HepG2 (cell line): ENCODE results near the gene TP63. TPM values are rescaled to one million over a fixed set of nuclear protein-coding genes. Genes with fewer than 3 reads are reported as not detected.

Experiments used
- ATAC-seq: fragments of 200-7000 bp; cut with Tn5 transposase; 3 replicates; pipeline ENCODE4 v1.9.1; 2020; ENCODE audit warnings: mild to moderate bottlenecking, moderate library complexity
- BruUV-seq: library from RNA; stranded (reverse); fragments of 400-500 nt; replicated peaks from 2 replicates; lab custom pipeline; 2021; lab: Mats Ljungman, UMichigan
- CTCF ChIA-PET: fragments of 300-600 bp; formaldehyde crosslinking; extraction: SDS; loops from one replicate; lab custom pipeline; 2021; ENCODE audit warnings: low total read pairs, inconsistent platforms, low intra/inter-chr PET ratio; lab: Yijun Ruan, JAX
- POLR2A ChIA-PET: fragments of 350-600 bp; sonication (Branson Sonifier 250); formaldehyde crosslinking; loops from one replicate; lab custom pipeline; 2020; ENCODE audit warnings: antibody characterized with exemption, inconsistent platforms; lab: Yijun Ruan, JAX
- DNase-seq: peaks from one replicate; pipeline ENCODE4 v3.0.0-alpha.2; 2015; ENCODE audit warnings: low spot score
- FAIRE-seq: peaks from 3 replicates; lab custom pipeline; 2011; peaks lifted over from hg19 to GRCh38; lab: Jason Lieb, UNC
- H2AFZ ChIP-seq: one replicate; pipeline ENCODE4 v1.6.1; 2011; ENCODE audit warnings: low read length, inconsistent platforms
- H3K27ac ChIP-seq: fragments of 300-600 bp; 3 replicates; pipeline ENCODE4 v1.8.0; 2011; ENCODE audit warnings: mixed run types, mild to moderate bottlenecking, mixed read lengths, low read length, inconsistent platforms; ENCODE audit not compliant: insufficient read depth; ENCODE audit errors: extremely low read length
- H3K27me3 ChIP-seq, 2 experiments: fragments of 200-600 bp in 1 of 2; 2 replicates in 1 of 2; 3 replicates in 1 of 2; pipeline versions ENCODE4 v1.6.0 to v1.8.0; 2011; ENCODE audit warnings: low read length in 2 of 2, mild to moderate bottlenecking in 2 of 2, moderate library complexity in 2 of 2, inconsistent platforms in 1 of 2; ENCODE audit not compliant: insufficient read depth in 2 of 2, control insufficient read depth in 1 of 2
- H3K36me3 ChIP-seq, 2 experiments: fragments of 200-600 bp in 1 of 2; replicated peaks in 1 of 2; 2 replicates in 1 of 2; 3 replicates in 1 of 2; pipeline versions ENCODE4 v1.5.1 to v1.8.0; 2011; ENCODE audit warnings: low read length in 2 of 2, inconsistent platforms in 1 of 2; ENCODE audit not compliant: insufficient read depth in 2 of 2, control insufficient read depth in 1 of 2
- H3K4me1 ChIP-seq: 2 replicates; pipeline ENCODE4 v1.5.1; 2012; ENCODE audit warnings: low read length, inconsistent platforms; ENCODE audit not compliant: insufficient read depth
- H3K4me2 ChIP-seq: 2 replicates; pipeline ENCODE4 v1.6.0; 2011; ENCODE audit warnings: low read depth, low read length, inconsistent platforms
- H3K4me3 ChIP-seq, 3 experiments: fragments of 200-600 bp in 1 of 3; sonication (generic), shearing (Covaris generic) in 1 of 3; replicated peaks in 1 of 3; 2 replicates each; pipeline ENCODE4 v1.5.1; 2011 to 2016; ENCODE audit warnings: low read length in 3 of 3, inconsistent platforms in 2 of 3, low read depth in 2 of 3, mild to moderate bottlenecking in 2 of 3, control low read depth in 1 of 3, mixed read lengths in 1 of 3; ENCODE audit not compliant: insufficient read depth in 1 of 3
- H3K79me2 ChIP-seq: one replicate; pipeline ENCODE4 v1.6.1; 2011; ENCODE audit warnings: low read length, inconsistent platforms; ENCODE audit not compliant: insufficient read depth
- H3K9ac ChIP-seq: 2 replicates; pipeline ENCODE4 v1.6.0; 2011; ENCODE audit warnings: mild to moderate bottlenecking, low read depth, low read length, inconsistent platforms; ENCODE audit not compliant: insufficient read depth
- H3K9me3 ChIP-seq: 2 replicates; pipeline ENCODE4 v1.5.1; 2012; ENCODE audit warnings: mild to moderate bottlenecking, low read length
- H4K20me1 ChIP-seq: 2 replicates; pipeline ENCODE4 v1.6.0; 2011; ENCODE audit warnings: inconsistent platforms, mild to moderate bottlenecking, low read length, moderate library complexity; ENCODE audit not compliant: insufficient read depth
- KLF12 ChIP-seq: sonication (generic); formaldehyde crosslinking; IDR thresholded peaks from 2 replicates; pipeline ENCODE4 v1.4.0; 2020; ENCODE audit warnings: missing genetic modification reagents, borderline replicate concordance
- POLR2AphosphoS2 ChIP-seq: IDR thresholded peaks from 2 replicates; pipeline ENCODE4 v1.6.1; 2011; ENCODE audit warnings: low read depth, low read length, improper control_type of control experiment
- SALL2 ChIP-seq: sonication (generic); formaldehyde crosslinking; IDR thresholded peaks from 2 replicates; pipeline ENCODE4 v1.8.1; 2023; ENCODE audit warnings: mild to moderate bottlenecking, missing genetic modification reagents, inconsistent platforms
- SAP130 ChIP-seq: IDR thresholded peaks from 2 replicates; pipeline ENCODE4 v1.6.1; 2016; ENCODE audit warnings: low read depth
- U2AF2 ChIP-seq: fragments of 200-400 bp; formaldehyde crosslinking; IDR thresholded peaks from 2 replicates; pipeline ENCODE4 v1.6.1; 2017; ENCODE audit warnings: low read depth, mild to moderate bottlenecking, low read length
- ZBTB10 ChIP-seq: sonication (generic); formaldehyde crosslinking; IDR thresholded peaks from 2 replicates; pipeline ENCODE4 v1.4.0; 2020; ENCODE audit warnings: missing genetic modification reagents, borderline replicate concordance
- ZNF574 ChIP-seq: sonication (generic); formaldehyde crosslinking; IDR thresholded peaks from 2 replicates; pipeline ENCODE4 v1.4.0; 2020; ENCODE audit warnings: missing genetic modification reagents
- WGBS: methylation state at CpG from one replicate; pipeline ENCODE4 v1.1.6; 2017; ENCODE audit warnings: low lambda C conversion rate; 5-methylcytosine and 5-hydroxymethylcytosine counted together
- in situ Hi-C: cut with HindIII; loops from 2 replicates; pipeline ENCODE4 v1.10.0; 2017; ENCODE audit warnings: low pct_unique_long_range_greater_than_20kb; ENCODE audit not compliant: extremely low pct_ligation_motif_present
- intact Hi-C: fragments of 100-400 bp; cut with micrococcal nuclease; formaldehyde crosslinking; loops from one replicate; pipeline ENCODE4 v1.10.0; 2022; ENCODE audit not compliant: unreplicated experiment
- polyA plus RNA-seq, 8 experiments: library from polyadenylated mRNA; depleted of rRNA in 3 of 8; stranded (reverse) in 7 of 8; unstranded in 1 of 8; fragments of >200 nt; fragmentation: Illumina TruSeq in 4 of 8; extraction: Trizol in 4 of 8; gene quantifications; 2 replicates each; pipeline versions ENCODE4 v1.2.1 to v1.2.3, GENCODE V29; 2011 to 2016; ENCODE audit warnings: low read depth in 4 of 8, missing spikeins in 1 of 8, mixed read lengths in 1 of 8; ENCODE audit not compliant: insufficient read depth in 1 of 8
- total RNA-seq, 5 experiments: library from RNA; depleted of rRNA; stranded (reverse); fragments of >200 nt; fragmentation: Illumina TruSeq; extraction: Trizol; gene quantifications; 2 replicates each; pipeline ENCODE4 v1.2.3, GENCODE V29; 2016; ENCODE audit warnings: low read depth in 1 of 5
- TF ChIP-seq, protein P1 (sequence below): IDR thresholded peaks from 2 replicates; pipeline ENCODE4 v1.6.1; 2012; ENCODE audit warnings: inconsistent platforms

The TP63 gene
- total and polyA plus RNA-seq, 2 of the 13 experiments (the other 11 are each of a cell fraction or from before 2014, with no cell fraction given): not detected

- Histone ChIP-seq H3K4me1 (no peaks in the 10 kb centered on the region), H2AFZ (no peak overlapping the region), H3K4me3 (no peak overlapping the region), H3K79me2 (no peaks in the 10 kb centered on the region), H3K9ac (no peak overlapping the region), H3K36me3 (no peaks in the 10 kb centered on the region), H3K27me3 (no peaks in the 10 kb centered on the region), H3K4me2 (no peak overlapping the region), H4K20me1 (no peaks in the 10 kb centered on the region), H3K27ac (no peak overlapping the region), H3K9me3 (no peaks in the 10 kb centered on the region)
- ATAC-seq: no peak
- TF ChIP-seq SALL2 (CRISPR knock-in tag) (no peak), POLR2AphosphoS2 (no peak), ZBTB10 (CRISPR knock-in tag) (no peak), U2AF2 (no peak), KLF12 (CRISPR knock-in tag) (no peak), SAP130 (no peak), ZNF574 (CRISPR knock-in tag) (no peak)
- TF ChIP-seq, protein P1, sequence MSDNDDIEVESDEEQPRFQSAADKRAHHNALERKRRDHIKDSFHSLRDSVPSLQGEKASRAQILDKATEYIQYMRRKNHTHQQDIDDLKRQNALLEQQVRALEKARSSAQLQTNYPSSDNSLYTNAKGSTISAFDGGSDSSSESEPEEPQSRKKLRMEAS: no peak
- ChIA-PET POLR2A (no interaction called here), CTCF (no interaction called here)
- intact Hi-C loops (no loop called here), in situ Hi-C loops (no loop called here)
- BruUV-seq: no TSS peak
- FAIRE-seq: no peak
- WGBS: 16% methylated on average over 2 of the region's 2 CpGs
- DNase-seq: no peak
Observed at GRCh38 chr3:189766416-189766815, 135.2 kb downstream of the TP63 start.
